Muscle of leg (tissue), 11 donors: ENCODE results near the gene ICOS. TPM values are rescaled to one million over a fixed set of nuclear protein-coding genes. Genes with fewer than 3 reads are reported as not detected.
A peak's percentile ranks its signal among the peaks of the same experiment; 100 is the strongest.
"Not testable (repeated sequence)": the region's sequence is repeated elsewhere in the genome, so short reads cannot be mapped to it uniquely, and the experiment has no call there.

ENCODE experiments used
- DNase-seq: peaks from one replicate; pipeline ENCODE4 v3.0.0; 2013
- H3K27ac ChIP-seq: one replicate; pipeline ENCODE4 v1.5.1; 2013; ENCODE audit warnings: mild to moderate bottlenecking, low read length, control low read depth
- H3K27me3 ChIP-seq: one replicate; pipeline ENCODE4 v1.6.1; 2013; ENCODE audit warnings: low read length; ENCODE audit not compliant: control insufficient read depth, insufficient read depth
- H3K36me3 ChIP-seq: one replicate; pipeline ENCODE4 v1.6.1; 2013; ENCODE audit warnings: low read length; ENCODE audit not compliant: control insufficient read depth, insufficient read depth
- H3K4me1 ChIP-seq: one replicate; pipeline ENCODE4 v1.6.1; 2013; ENCODE audit warnings: low read length; ENCODE audit not compliant: control insufficient read depth, insufficient read depth
- H3K4me3 ChIP-seq: one replicate; pipeline ENCODE4 v1.5.1; 2013; ENCODE audit warnings: low read length, control low read depth
- H3K9me3 ChIP-seq: replicated peaks from 2 replicates; pipeline ENCODE4 v1.6.1; 2013; ENCODE audit warnings: low read depth, low read length; ENCODE audit not compliant: control insufficient read depth
- WGBS: methylation state at CpG from one replicate; pipeline ENCODE4 v1.1.5; 2013; ENCODE audit warnings: missing lambda C conversion rate; ENCODE audit not compliant: insufficient coverage; 5-methylcytosine and 5-hydroxymethylcytosine counted together
- polyA plus RNA-seq, 8 donors: library from polyadenylated mRNA; unstranded; fragments of 120-200 nt; gene quantifications; one replicate each; pipeline versions ENCODE4 v1.2.1 to v1.2.3, GENCODE V29; 2013; ENCODE audit warnings: inconsistent platforms in 1 of 8, low replicate concordance in 1 of 8; ENCODE audit not compliant: insufficient read length in 8 of 8, insufficient read depth in 1 of 8
- total RNA-seq: library from RNA; stranded (reverse); fragments of 120-200 nt; gene quantifications from one replicate; pipeline ENCODE4 v1.2.4, GENCODE V29; 2013

The ICOS gene
- total and polyA plus RNA-seq, 9 donors, result 0.04 TPM; not detected in 8

DNA sequence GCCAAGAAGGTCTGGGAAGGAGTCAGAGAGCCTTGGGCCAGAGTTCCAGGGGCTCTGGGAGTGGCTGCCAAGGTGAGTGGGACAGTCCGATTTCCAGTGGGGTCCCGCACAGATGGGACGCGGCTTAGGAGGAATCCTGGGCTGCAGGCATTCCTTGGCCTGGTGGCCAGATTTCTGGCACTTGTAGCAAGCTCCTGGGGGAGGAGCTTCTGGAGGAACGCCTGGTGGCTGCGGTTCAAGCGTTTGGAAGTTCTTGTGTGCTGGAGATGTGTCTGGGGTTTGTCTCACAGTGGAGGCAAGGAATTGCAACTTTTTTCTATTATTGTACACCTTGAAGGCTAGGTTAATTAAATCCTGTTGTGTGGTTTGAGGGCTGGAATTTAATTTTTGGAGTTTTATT, 28.6 kb downstream of the ICOS start:
- not testable (repeated sequence) for H3K9me3 ChIP-seq, H3K4me3 ChIP-seq, H3K4me1 ChIP-seq, H3K27ac ChIP-seq, DNase-seq, H3K36me3 ChIP-seq, H3K27me3 ChIP-seq
- 48% methylated on average over 4 of the region's 7 CpGs for WGBS

DNA sequence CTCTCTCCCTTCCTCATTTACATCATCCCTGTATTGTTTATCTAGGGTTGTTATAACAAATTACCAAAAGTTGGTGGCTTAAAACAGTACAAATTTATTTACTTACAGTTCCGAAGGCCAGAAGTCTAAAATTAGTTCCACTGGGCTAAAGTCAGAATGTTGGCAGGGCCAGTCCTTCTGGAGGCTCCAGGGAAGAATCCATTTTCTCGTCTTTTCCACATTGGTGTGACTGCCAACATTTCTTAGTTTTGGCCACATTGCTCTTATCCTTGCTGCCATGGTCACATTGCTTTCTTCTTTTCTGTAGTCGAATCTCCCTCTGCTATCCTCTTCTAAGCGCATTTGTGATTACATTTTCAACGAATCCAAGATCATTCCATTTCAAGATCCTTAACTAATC, 34.7 kb downstream of the ICOS start:
- Histone ChIP-seq H3K27ac (peak overlapping the region; percentile 25), H3K36me3 (no peaks in the 10 kb centered on the region), H3K4me3 (no peak overlapping the region), H3K27me3 (no peaks in the 10 kb centered on the region), H3K9me3 (no peaks in the 10 kb centered on the region), H3K4me1 (peaks cover 17% of the 10 kb centered on the region)
- WGBS, result 33% methylated on average over 4 of the region's 5 CpGs
- DNase-seq, result peak; percentile 85

DNA sequence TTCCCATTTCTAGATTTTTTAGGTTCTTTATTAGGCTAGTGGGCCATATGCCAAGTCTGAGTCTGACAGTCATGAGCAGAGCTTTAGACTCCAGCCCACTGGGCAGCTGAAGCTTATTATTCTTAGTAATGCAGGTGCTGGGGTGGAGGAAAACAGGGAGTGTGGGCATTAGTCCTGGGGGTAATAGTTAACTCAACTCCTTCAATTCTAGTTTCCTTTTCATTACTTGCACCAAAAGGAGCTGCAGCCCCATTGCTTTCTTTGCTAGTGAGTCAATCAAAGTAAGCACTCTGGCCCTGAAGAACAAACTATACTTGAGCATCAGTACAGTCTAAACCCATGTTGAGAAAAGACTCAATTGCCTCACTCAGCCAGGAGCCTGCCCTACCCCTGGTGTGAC, 35.5 kb downstream of the ICOS start:
- Histone ChIP-seq H3K4me3 (no peak overlapping the region), H3K9me3 (no peaks in the 10 kb centered on the region), H3K4me1 (peaks cover 17% of the 10 kb centered on the region), H3K27me3 (no peaks in the 10 kb centered on the region), H3K36me3 (no peaks in the 10 kb centered on the region), H3K27ac (no peak overlapping the region)
- peak; percentile 26 for DNase-seq

DNA sequence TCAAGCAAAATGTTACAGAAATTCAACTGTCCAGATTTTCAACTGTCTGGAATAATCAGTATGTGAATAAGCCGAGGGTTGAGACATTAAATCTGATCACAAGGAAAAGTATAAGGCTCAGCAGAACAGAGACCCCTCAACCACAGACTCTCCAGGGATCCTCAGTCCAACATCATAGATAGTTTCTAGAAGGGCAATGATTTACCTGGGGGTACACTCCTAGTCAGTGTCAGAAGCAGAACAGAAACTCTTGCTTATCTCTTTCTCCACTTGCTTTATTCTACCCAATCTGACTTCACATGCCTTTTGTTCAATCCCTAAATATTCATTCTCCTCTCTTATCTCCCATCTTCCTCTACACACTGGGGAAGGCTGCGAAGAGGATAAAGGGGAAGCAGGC, 36.4 kb downstream of the ICOS start:
- WGBS, result no CpG with 5 or more reads among the region's 2 CpGs
- Histone ChIP-seq H3K27ac (no peak overlapping the region), H3K4me3 (no peak overlapping the region), H3K9me3 (no peaks in the 10 kb centered on the region), H3K36me3 (no peaks in the 10 kb centered on the region), H3K4me1 (peaks cover 17% of the 10 kb centered on the region), H3K27me3 (no peaks in the 10 kb centered on the region)
- no peak for DNase-seq

DNA sequence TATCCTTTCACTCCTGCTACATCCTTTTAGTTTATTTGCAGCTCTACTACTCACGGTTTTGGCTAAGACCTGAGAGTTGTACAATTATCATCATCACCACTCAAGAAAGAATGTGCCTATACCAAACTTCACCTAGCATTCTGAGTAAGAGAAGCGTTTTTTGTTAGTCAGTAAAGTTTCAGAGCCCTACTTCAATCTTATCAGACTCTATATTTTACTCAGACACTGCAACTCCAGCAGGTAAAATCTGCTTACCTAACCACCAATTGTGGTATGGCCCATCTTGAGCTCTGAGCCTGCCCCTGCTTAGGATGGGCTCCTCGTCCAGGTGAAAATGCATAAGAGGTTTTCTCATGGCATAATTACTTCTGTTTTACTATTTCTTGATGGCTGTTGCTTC, 37.1 kb downstream of the ICOS start:
- WGBS, result 50% methylated on average over 1 of the region's 3 CpGs
- DNase-seq, result no peak

DNA sequence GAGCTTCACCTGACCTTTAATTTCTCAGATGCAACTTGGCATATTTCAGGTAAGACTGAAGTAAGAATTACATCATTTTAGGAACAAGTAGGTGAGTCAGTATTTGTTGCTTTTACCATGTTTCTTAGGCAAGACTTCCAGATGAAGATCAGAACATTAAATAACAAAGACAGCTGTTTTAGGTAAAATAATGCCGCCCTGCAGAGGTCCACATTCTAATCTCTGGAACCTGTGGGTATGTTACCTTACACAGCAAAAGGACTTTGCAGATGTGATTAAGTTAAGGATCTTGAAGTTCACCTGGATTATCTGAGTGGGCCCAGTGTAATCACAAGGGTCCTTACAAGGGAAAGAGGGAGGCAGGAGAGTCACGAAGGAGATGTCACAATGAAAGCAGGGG, 39.3 kb downstream of the ICOS start:
- 73% methylated on average over 2 of the region's 2 CpGs for WGBS
- Histone ChIP-seq H3K36me3 (no peaks in the 10 kb centered on the region), H3K4me1 (peaks cover 17% of the 10 kb centered on the region), H3K27ac (no peak overlapping the region), H3K27me3 (no peaks in the 10 kb centered on the region), H3K9me3 (no peaks in the 10 kb centered on the region), H3K4me3 (no peak overlapping the region)
- DNase-seq, result no peak

More for the DNA sequence above, 37.1 kb downstream of the ICOS start:
- H3K27ac ChIP-seq, result no peak overlapping the region
- H3K36me3 ChIP-seq, result no peaks in the 10 kb centered on the region
- H3K4me1 ChIP-seq, result peaks cover 17% of the 10 kb centered on the region
- no peaks in the 10 kb centered on the region for H3K9me3 ChIP-seq
- H3K27me3 ChIP-seq, result no peaks in the 10 kb centered on the region
- H3K4me3 ChIP-seq, result no peak overlapping the region

DNA sequence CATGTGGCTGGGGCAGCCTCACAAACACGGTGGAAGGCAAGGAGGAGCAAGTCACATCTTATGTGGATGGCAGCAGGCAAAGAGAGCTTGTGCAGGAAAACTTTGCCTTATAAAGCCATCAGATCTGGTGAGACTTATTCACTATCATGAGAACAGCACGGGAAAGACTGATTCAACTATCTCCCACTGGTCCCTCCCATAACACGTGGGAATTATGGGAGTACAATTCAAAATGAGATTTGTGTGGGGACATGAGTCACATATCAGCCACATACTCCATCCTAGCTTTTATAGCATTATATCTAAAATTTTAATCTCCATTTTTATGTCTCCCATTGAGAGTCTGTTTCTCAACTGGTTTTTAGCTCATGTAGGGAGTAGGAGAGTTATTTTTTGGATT, 45.7 kb downstream of the ICOS start:
- no peak for DNase-seq
- Histone ChIP-seq H3K27me3 (no peaks in the 10 kb centered on the region), H3K4me3 (no peak overlapping the region), H3K4me1 (no peaks in the 10 kb centered on the region), H3K27ac (no peak overlapping the region), H3K36me3 (no peaks in the 10 kb centered on the region), H3K9me3 (no peaks in the 10 kb centered on the region)
- WGBS, result 71% methylated on average over 1 of the region's 3 CpGs

DNA sequence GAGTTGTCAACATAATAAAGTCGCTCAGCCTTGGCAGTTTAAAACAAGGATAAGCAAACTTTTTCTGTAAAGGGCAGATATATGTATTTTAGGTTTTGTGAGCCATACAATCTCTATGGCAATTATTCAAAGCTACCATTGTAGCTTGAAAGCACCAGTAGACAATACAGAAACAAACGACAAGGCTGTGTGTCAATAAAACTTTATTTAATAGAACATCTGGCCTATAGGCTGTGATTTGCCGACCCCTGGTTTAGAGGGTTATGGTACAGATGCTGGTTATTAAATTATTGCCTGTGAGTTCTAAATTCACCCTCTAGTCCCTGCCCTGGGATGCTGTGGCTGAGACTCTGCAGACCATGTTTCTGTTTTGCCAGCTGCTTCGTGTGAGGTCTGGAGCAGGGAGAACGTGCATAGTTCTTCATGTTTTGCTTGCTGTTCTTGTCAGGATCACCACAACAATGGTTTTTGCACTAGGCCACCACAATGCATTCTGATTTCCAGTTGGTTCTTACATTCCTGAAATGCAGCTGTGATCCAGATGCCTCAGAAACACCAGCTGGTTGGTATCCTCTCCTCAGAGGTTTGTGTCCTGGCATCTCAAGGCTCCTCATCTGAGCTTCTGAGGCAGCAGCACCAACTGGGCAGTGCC, 46.6 kb downstream of the ICOS start:
- no peaks in the 10 kb centered on the region for H3K36me3 ChIP-seq
- no peak overlapping the region for H3K27ac ChIP-seq
- 64% methylated on average over 2 of the region's 5 CpGs for WGBS
- H3K4me3 ChIP-seq, result no peak overlapping the region
- no peak for DNase-seq
- H3K27me3 ChIP-seq, result no peaks in the 10 kb centered on the region
- no peaks in the 10 kb centered on the region for H3K4me1 ChIP-seq
- H3K9me3 ChIP-seq, result no peaks in the 10 kb centered on the region

DNA sequence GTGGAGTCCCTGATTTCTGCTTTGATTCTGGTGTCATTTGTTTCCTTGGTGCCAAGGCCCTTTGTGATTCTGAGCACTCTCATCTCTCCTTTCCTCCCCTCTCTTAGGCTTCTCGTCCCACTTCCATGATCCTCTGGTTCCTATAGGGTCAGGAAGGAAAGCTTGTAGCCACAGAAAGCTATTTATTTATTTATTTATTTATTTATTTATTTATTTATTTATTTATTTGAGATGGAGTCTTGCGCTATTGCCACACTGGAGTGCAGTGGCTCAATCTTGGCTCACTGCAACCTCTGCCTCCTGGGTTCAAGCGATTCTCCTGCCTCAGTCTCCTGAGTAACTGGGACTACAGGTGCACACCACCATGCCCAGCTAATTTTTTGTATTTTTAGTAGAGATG, 49.4 kb downstream of the ICOS start:
- H3K4me1 ChIP-seq, H3K4me3 ChIP-seq, H3K27ac ChIP-seq, H3K27me3 ChIP-seq, H3K36me3 ChIP-seq, DNase-seq, H3K9me3 ChIP-seq: not testable (repeated sequence)
- WGBS, result no CpG with 5 or more reads among the region's 3 CpGs

DNA sequence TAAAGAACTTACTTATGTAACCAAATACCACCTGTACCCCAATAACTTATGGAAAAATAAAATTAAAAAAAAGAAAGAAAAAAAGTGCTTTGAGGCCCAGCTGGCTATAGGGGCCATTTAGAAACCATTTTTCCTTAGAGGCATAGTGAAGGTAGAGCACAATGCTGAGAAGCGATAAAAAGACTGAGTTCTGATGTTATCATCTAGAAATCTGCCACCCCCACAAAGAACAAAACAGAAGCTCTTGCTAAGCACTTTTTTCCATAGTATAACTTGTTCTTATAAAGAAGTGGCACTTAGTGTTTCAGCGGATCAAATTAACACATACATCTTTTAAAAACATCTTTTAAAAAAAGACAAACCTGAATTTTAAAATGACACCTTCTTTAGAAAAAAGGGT, 51.4 kb downstream of the ICOS start:
- no CpG with 5 or more reads among the region's 2 CpGs for WGBS

More for the DNA sequence above, 51.4 kb downstream of the ICOS start:
- no peak for DNase-seq
- Histone ChIP-seq H3K36me3 (no peaks in the 10 kb centered on the region), H3K27me3 (no peaks in the 10 kb centered on the region), H3K27ac (no peak overlapping the region), H3K4me1 (no peaks in the 10 kb centered on the region), H3K4me3 (no peak overlapping the region), H3K9me3 (no peaks in the 10 kb centered on the region)
